SK-N-SH treated with all-trans-retinoic acid at 6 μM for 48 hours (cell line): ENCODE results near the gene DMD.

Source experiments
- ATAC-seq: fragments of 200-7000 bp; cut with Tn5 transposase; 3 replicates; pipeline ENCODE4 v1.9.1; 2020; ENCODE audit warnings: mild to moderate bottlenecking, moderate library complexity
- ARNTL ChIP-seq: fragments of 450-650 bp; formaldehyde crosslinking; IDR thresholded peaks from 2 replicates; pipeline ENCODE4 v1.5.0; 2020; ENCODE audit warnings: low read depth, mild to moderate bottlenecking, moderate library complexity, borderline replicate concordance
- BACH2 ChIP-seq: fragments of 250-450 bp; sonication (Bioruptor Pico); IDR thresholded peaks from 2 replicates; pipeline ENCODE4 v1.9.0; 2021; ENCODE audit warnings: mild to moderate bottlenecking, borderline replicate concordance
- CSDC2 ChIP-seq: fragments of 250-450 bp; sonication (Bioruptor Pico); IDR thresholded peaks from 2 replicates; pipeline ENCODE4 v1.5.0; 2020; ENCODE audit warnings: mild to moderate bottlenecking, moderate library complexity
- ESRRG ChIP-seq: fragments of 250-450 bp; sonication (Bioruptor Pico); IDR thresholded peaks from 2 replicates; pipeline ENCODE4 v1.6.1; 2021; ENCODE audit warnings: mild to moderate bottlenecking
- GLIS3 ChIP-seq: fragments of 250-450 bp; sonication (Bioruptor Pico); IDR thresholded peaks from 2 replicates; pipeline ENCODE4 v1.5.0; 2020; ENCODE audit warnings: mild to moderate bottlenecking, moderate library complexity
- ISL1 ChIP-seq: fragments of 250-450 bp; sonication (Bioruptor Pico); IDR thresholded peaks from 2 replicates; pipeline ENCODE4 v2.1.2; 2022; ENCODE audit warnings: mild to moderate bottlenecking, moderate library complexity
- OSR1 ChIP-seq: fragments of 250-450 bp; sonication (Bioruptor Pico); IDR thresholded peaks from 2 replicates; pipeline ENCODE4 v1.8.0; 2022; ENCODE audit warnings: moderate library complexity, mild to moderate bottlenecking, inconsistent platforms
- PATZ1 ChIP-seq: fragments of 250-450 bp; sonication (Bioruptor Pico); IDR thresholded peaks from 2 replicates; pipeline ENCODE4 v1.8.0; 2020; ENCODE audit warnings: mild to moderate bottlenecking, moderate library complexity, borderline replicate concordance
- PPARA ChIP-seq: fragments of 250-450 bp; sonication (Bioruptor Pico); IDR thresholded peaks from 2 replicates; pipeline ENCODE4 v1.5.0; 2020; ENCODE audit warnings: mild to moderate bottlenecking, borderline replicate concordance
- RARB ChIP-seq: fragments of 250-450 bp; sonication (Bioruptor Pico); IDR thresholded peaks from 2 replicates; pipeline ENCODE4 v1.8.0; 2021; ENCODE audit warnings: mild to moderate bottlenecking, moderate library complexity
- TCF4 ChIP-seq: fragments of 250-450 bp; sonication (Bioruptor Pico); IDR thresholded peaks from 2 replicates; pipeline ENCODE4 v1.8.0; 2021; ENCODE audit warnings: mild to moderate bottlenecking, moderate library complexity, borderline replicate concordance
- TOX ChIP-seq: fragments of 250-450 bp; sonication (Bioruptor Pico); IDR thresholded peaks from 2 replicates; pipeline ENCODE4 v1.8.0; 2021; ENCODE audit warnings: mild to moderate bottlenecking, moderate library complexity, borderline replicate concordance
- ZC3H10 ChIP-seq: fragments of 250-450 bp; sonication (Bioruptor Pico); IDR thresholded peaks from 2 replicates; pipeline ENCODE4 v1.5.1; 2021; ENCODE audit warnings: mild to moderate bottlenecking, moderate library complexity
- ZFP3 ChIP-seq: fragments of 250-450 bp; sonication (Bioruptor Pico); IDR thresholded peaks from 2 replicates; pipeline ENCODE4 v1.5.0; 2020; ENCODE audit warnings: mild to moderate bottlenecking, moderate library complexity
- ZFP30 ChIP-seq: fragments of 450-650 bp; formaldehyde crosslinking; IDR thresholded peaks from 2 replicates; pipeline ENCODE4 v1.5.0; 2022; ENCODE audit warnings: mild to moderate bottlenecking, moderate library complexity
- ZNF70 ChIP-seq: fragments of 450-650 bp; formaldehyde crosslinking; IDR thresholded peaks from 2 replicates; pipeline ENCODE4 v1.5.0; 2020; ENCODE audit warnings: mild to moderate bottlenecking, moderate library complexity
- ZNF8 ChIP-seq: fragments of 450-650 bp; formaldehyde crosslinking; IDR thresholded peaks from 2 replicates; pipeline ENCODE4 v1.5.0; 2020; ENCODE audit warnings: mild to moderate bottlenecking, moderate library complexity
- TF ChIP-seq, protein P1 (sequence below): fragments of 250-450 bp; sonication (Bioruptor Pico); IDR thresholded peaks from 2 replicates; pipeline ENCODE4 v1.5.1; 2020; ENCODE audit warnings: low read depth, mild to moderate bottlenecking, moderate library complexity
- TF ChIP-seq, protein P2 (sequence below): fragments of 250-450 bp; sonication (Bioruptor Pico); IDR thresholded peaks from 2 replicates; pipeline ENCODE4 v1.8.0; 2021; ENCODE audit warnings: low read depth, mild to moderate bottlenecking, moderate library complexity, borderline replicate concordance

The DMD gene

GRCh38 chrX:31166416-31166815, 2044.9 kb downstream of the DMD start:
- no peak for TF ChIP-seq PPARA (CRISPR knock-in tag)
- ATAC-seq = no peak

- TF ChIP-seq PPARA (CRISPR knock-in tag) = no peak
- TF ChIP-seq ISL1 (CRISPR knock-in tag) = peak; percentile 32; the same call in 1 of the 2 replicates
- TF ChIP-seq RARB (CRISPR knock-in tag) = no peak
- peak; percentile 64 for ATAC-seq
Observed at GRCh38 chrX:31165241-31166035, 2045.9 kb downstream of the DMD start.

- TF ChIP-seq, protein P1, sequence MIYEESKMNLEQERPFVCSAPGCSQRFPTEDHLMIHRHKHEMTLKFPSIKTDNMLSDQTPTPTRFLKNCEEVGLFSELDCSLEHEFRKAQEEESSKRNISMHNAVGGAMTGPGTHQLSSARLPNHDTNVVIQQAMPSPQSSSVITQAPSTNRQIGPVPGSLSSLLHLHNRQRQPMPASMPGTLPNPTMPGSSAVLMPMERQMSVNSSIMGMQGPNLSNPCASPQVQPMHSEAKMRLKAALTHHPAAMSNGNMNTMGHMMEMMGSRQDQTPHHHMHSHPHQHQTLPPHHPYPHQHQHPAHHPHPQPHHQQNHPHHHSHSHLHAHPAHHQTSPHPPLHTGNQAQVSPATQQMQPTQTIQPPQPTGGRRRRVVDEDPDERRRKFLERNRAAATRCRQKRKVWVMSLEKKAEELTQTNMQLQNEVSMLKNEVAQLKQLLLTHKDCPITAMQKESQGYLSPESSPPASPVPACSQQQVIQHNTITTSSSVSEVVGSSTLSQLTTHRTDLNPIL (CRISPR knock-in tag) = no peak
- peak; percentile 65 for TF ChIP-seq ISL1 (CRISPR knock-in tag)
- no peak for TF ChIP-seq BACH2 (CRISPR knock-in tag)
- TF ChIP-seq ZFP3 (CRISPR knock-in tag) = no peak
- TF ChIP-seq, protein P2, sequence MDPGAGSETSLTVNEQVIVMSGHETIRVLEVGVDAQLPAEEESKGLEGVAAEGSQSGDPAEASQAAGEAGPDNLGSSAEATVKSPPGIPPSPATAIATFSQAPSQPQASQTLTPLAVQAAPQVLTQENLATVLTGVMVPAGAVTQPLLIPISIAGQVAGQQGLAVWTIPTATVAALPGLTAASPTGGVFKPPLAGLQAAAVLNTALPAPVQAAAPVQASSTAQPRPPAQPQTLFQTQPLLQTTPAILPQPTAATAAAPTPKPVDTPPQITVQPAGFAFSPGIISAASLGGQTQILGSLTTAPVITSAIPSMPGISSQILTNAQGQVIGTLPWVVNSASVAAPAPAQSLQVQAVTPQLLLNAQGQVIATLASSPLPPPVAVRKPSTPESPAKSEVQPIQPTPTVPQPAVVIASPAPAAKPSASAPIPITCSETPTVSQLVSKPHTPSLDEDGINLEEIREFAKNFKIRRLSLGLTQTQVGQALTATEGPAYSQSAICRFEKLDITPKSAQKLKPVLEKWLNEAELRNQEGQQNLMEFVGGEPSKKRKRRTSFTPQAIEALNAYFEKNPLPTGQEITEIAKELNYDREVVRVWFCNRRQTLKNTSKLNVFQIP (CRISPR knock-in tag) = no peak
- no peak for TF ChIP-seq ZFP30
- TF ChIP-seq ZNF70 (CRISPR knock-in tag) = no peak
- no peak for TF ChIP-seq ZNF8 (CRISPR knock-in tag)
- no peak for TF ChIP-seq TOX
- no peak for TF ChIP-seq OSR1 (CRISPR knock-in tag)
- TF ChIP-seq ARNTL (CRISPR knock-in tag) = no peak
- TF ChIP-seq TCF4 = peak; percentile 55; the same call in 1 of the 2 replicates
- TF ChIP-seq RARB (CRISPR knock-in tag) = no peak
- TF ChIP-seq PATZ1 (CRISPR knock-in tag) = no peak
- ATAC-seq = no peak
Observed at GRCh38 chrX:31154946-31155345, 2056.4 kb downstream of the DMD start.

GRCh38 chrX:31153475-31154047, 2057.8 kb downstream of the DMD start:
- TF ChIP-seq ZFP30 (no peak), PPARA (CRISPR knock-in tag) (no peak), GLIS3 (CRISPR knock-in tag) (no peak), TCF4 (peak; percentile 42; the same call in 1 of the 2 replicates), ZFP3 (CRISPR knock-in tag) (no peak)
- ATAC-seq = no peak

DNA sequence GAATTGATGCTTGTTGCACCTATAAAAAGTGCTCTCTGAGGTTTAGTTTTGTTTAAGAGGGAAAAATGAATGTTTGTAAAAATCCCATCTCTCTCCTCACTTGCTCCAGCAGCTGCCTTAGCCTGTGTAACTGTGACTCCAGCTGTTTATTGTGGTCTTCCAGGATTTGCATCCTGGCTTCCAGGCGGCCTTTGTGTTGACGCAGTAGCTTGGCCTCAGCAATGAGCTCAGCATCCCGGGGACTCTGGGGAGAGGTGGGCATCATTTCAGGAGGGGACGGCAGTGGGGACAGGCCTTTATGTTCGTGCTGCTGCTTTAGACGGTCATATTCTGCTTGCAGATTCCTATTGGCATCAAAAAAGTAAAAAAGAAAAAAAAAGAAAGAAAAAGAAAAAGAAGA, 2064.2 kb downstream of the DMD start:
- ATAC-seq = no peak
- no peak for TF ChIP-seq ZNF8 (CRISPR knock-in tag)
- TF ChIP-seq OSR1 (CRISPR knock-in tag) = no peak
- no peak for TF ChIP-seq GLIS3 (CRISPR knock-in tag)
- TF ChIP-seq ESRRG (CRISPR knock-in tag) = no peak
- no peak for TF ChIP-seq ZFP30
- no peak for TF ChIP-seq CSDC2 (CRISPR knock-in tag)
- TF ChIP-seq ZNF70 (CRISPR knock-in tag) = no peak
- TF ChIP-seq ZC3H10 (CRISPR knock-in tag) = no peak
- TF ChIP-seq TCF4 = no peak
- no peak for TF ChIP-seq PPARA (CRISPR knock-in tag)
- no peak for TF ChIP-seq PATZ1 (CRISPR knock-in tag)
